Endothelial cell of umbilical vein (primary cell): Measurements from ENCODE around the gene DIS3L2. TPM values are rescaled to one million over a fixed set of nuclear protein-coding genes. Genes with fewer than 3 reads are reported as not detected.

ENCODE experiments used
- BruUV-seq: library from RNA; stranded (reverse); fragments of 400-500 nt; replicated peaks from 2 replicates; lab custom pipeline; 2021; lab: Mats Ljungman, UMichigan
- CTCF ChIA-PET: fragments of 300-600, 350-600 bp; sonication (Branson Sonifier 250); formaldehyde crosslinking; loops from one replicate; lab custom pipeline; 2021; ENCODE audit warnings: antibody characterized with exemption, inconsistent platforms; lab: Charles Lee
- POLR2A ChIA-PET: fragments of 300-600, 350-600 bp; sonication (Branson Sonifier 250); formaldehyde crosslinking; loops from one replicate; lab custom pipeline; 2021; ENCODE audit warnings: antibody characterized with exemption, inconsistent platforms; lab: Charles Lee
- DNase-seq: peaks from one replicate; pipeline ENCODE4 v3.0.0-alpha.2; 2011; ENCODE audit warnings: low read depth, low spot score
- FAIRE-seq: peaks from 2 replicates; lab custom pipeline; 2011; peaks lifted over from hg19 to GRCh38; lab: Jason Lieb, UNC
- H2AFZ ChIP-seq: 2 replicates; pipeline ENCODE4 v1.6.0; 2012; ENCODE audit warnings: low read depth, low read length, control low read depth, inconsistent platforms
- H3K27ac ChIP-seq: 2 replicates; pipeline ENCODE4 v1.5.1; 2011; ENCODE audit warnings: low read depth, mild to moderate bottlenecking, control low read depth, low read length, moderate library complexity; ENCODE audit not compliant: insufficient read depth
- H3K27me3 ChIP-seq, 2 experiments: 2 replicates each; pipeline versions ENCODE4 v1.6.0 to v1.6.1; 2011; ENCODE audit warnings: low read length in 2 of 2, mixed read lengths in 1 of 2; ENCODE audit not compliant: control insufficient read depth in 2 of 2, insufficient read depth in 2 of 2
- H3K36me3 ChIP-seq, 2 experiments: 2 replicates in 1 of 2; 3 replicates in 1 of 2; pipeline ENCODE4 v1.5.1; 2011; ENCODE audit warnings: low read length in 2 of 2, mild to moderate bottlenecking in 1 of 2, moderate library complexity in 1 of 2; ENCODE audit not compliant: control insufficient read depth in 2 of 2, insufficient read depth in 2 of 2; ENCODE audit errors: extremely low read depth in 1 of 2
- H3K4me1 ChIP-seq: 3 replicates; pipeline ENCODE4 v1.5.1; 2011; ENCODE audit warnings: mild to moderate bottlenecking, low read length; ENCODE audit not compliant: control insufficient read depth, insufficient read depth; ENCODE audit errors: extremely low read depth
- H3K4me2 ChIP-seq: 2 replicates; pipeline ENCODE4 v1.6.1; 2011; ENCODE audit warnings: low read length, control low read depth, mixed read lengths; ENCODE audit not compliant: insufficient read depth
- H3K4me3 ChIP-seq, 3 experiments: fragments of 200-600 bp in 1 of 3; sonication (generic), shearing (Covaris generic) in 1 of 3; replicated peaks in 1 of 3; 2 replicates each; pipeline ENCODE4 v1.5.1; 2011 to 2016; ENCODE audit warnings: control low read depth in 3 of 3, low read length in 3 of 3, mild to moderate bottlenecking in 2 of 3, inconsistent platforms in 1 of 3, low read depth in 1 of 3, moderate library complexity in 1 of 3; ENCODE audit not compliant: insufficient read depth in 1 of 3
- H3K79me2 ChIP-seq: 2 replicates; pipeline ENCODE4 v1.6.0; 2012; ENCODE audit warnings: low read length, inconsistent platforms; ENCODE audit not compliant: control insufficient read depth, insufficient read depth
- H3K9ac ChIP-seq: replicated peaks from 2 replicates; pipeline ENCODE3; 2011; ENCODE audit warnings: low read length, control low read depth; ENCODE audit not compliant: insufficient read depth; ENCODE audit errors: extremely low read depth
- H3K9me1 ChIP-seq: replicated peaks from 3 replicates; pipeline ENCODE4 v1.6.0; 2011; ENCODE audit warnings: mild to moderate bottlenecking, low read length; ENCODE audit not compliant: control insufficient read depth, insufficient read depth; ENCODE audit errors: extremely low read depth
- H3K9me3 ChIP-seq: replicated peaks from 2 replicates; pipeline ENCODE4 v1.5.1; 2012; ENCODE audit warnings: low read length, inconsistent platforms; ENCODE audit not compliant: control insufficient read depth, insufficient read depth
- H4K20me1 ChIP-seq: replicated peaks from 2 replicates; pipeline ENCODE3; 2011; ENCODE audit warnings: mild to moderate bottlenecking, low read length; ENCODE audit not compliant: control insufficient read depth, insufficient read depth; ENCODE audit errors: extremely low read depth
- EZH2 ChIP-seq: IDR thresholded peaks from 2 replicates; pipeline ENCODE4 v1.6.1; 2012; ENCODE audit warnings: borderline replicate concordance, low read depth, mild to moderate bottlenecking, moderate library complexity, low read length, inconsistent platforms; ENCODE audit not compliant: severe bottlenecking
- FOS ChIP-seq: IDR thresholded peaks from 2 replicates; pipeline ENCODE4 v1.6.1; 2011; ENCODE audit warnings: mild to moderate bottlenecking, low read length, moderate library complexity, borderline replicate concordance; ENCODE audit not compliant: insufficient read depth
- GATA2 ChIP-seq: IDR thresholded peaks from 2 replicates; pipeline ENCODE4 v1.7.0; 2011; ENCODE audit warnings: low read depth, mild to moderate bottlenecking, moderate library complexity, mixed read lengths, low read length; ENCODE audit not compliant: insufficient read length, insufficient read depth
- JUN ChIP-seq: IDR thresholded peaks from 2 replicates; pipeline ENCODE4 v1.6.1; 2011; ENCODE audit warnings: borderline replicate concordance, low read depth; ENCODE audit not compliant: insufficient read length, insufficient read depth
- MYC ChIP-seq: IDR thresholded peaks from one replicate; pipeline ENCODE4 v1.6.1; 2011; ENCODE audit warnings: mild to moderate bottlenecking, low read depth, low read length
- POLR2A ChIP-seq: IDR thresholded peaks from 2 replicates; pipeline ENCODE4 v1.6.1; 2012; ENCODE audit warnings: low read depth, mild to moderate bottlenecking, control low read depth, low read length
- POLR2AphosphoS5 ChIP-seq: IDR thresholded peaks from 2 replicates; pipeline ENCODE4 v1.6.1; 2012; ENCODE audit warnings: low read depth, mild to moderate bottlenecking, control low read depth, low read length, moderate library complexity; ENCODE audit not compliant: insufficient read depth
- dilution Hi-C: fragments of 300-500 bp; cut with MboI; formaldehyde crosslinking; loops from one replicate; pipeline ENCODE4 v1.15.0; 2019; ENCODE audit warnings: low sequenced_read_pairs; ENCODE audit not compliant: extremely low pct_ligation_motif_present
- intact Hi-C: fragments of 100-400 bp; cut with micrococcal nuclease; formaldehyde crosslinking; loops from one replicate; pipeline ENCODE4 v1.10.0; 2022
- polyA plus RNA-seq, 4 experiments: library from polyadenylated mRNA; depleted of rRNA in 3 of 4; stranded (reverse) in 3 of 4; unstranded in 1 of 4; fragments of >200 nt; gene quantifications; 2 replicates each; pipeline versions ENCODE4 v1.2.1 to v1.2.3, GENCODE V29; 2011 to 2012; ENCODE audit warnings: missing spikeins in 1 of 4
- total RNA-seq: library from RNA; stranded (reverse); gene quantifications from 2 replicates; pipeline ENCODE4 v1.2.3, GENCODE V29; 2021
- TF ChIP-seq, protein P1 (sequence below), 2 donors: IDR thresholded peaks; 1 replicate in 1 of 2; 2 replicates in 1 of 2; pipeline ENCODE4 v1.5.1; 2011; ENCODE audit warnings: low read length in 2 of 2, mild to moderate bottlenecking in 2 of 2, moderate library complexity in 2 of 2, control low read depth in 1 of 2, inconsistent platforms in 1 of 2, low read depth in 1 of 2; ENCODE audit not compliant: insufficient read depth in 1 of 2; ENCODE audit errors: extremely low read depth in 1 of 2
- TF ChIP-seq, protein P2 (sequence below): IDR thresholded peaks from 2 replicates; pipeline ENCODE4 v1.6.1; 2011; ENCODE audit not compliant: insufficient read depth, insufficient read length

The DIS3L2 gene
- total and polyA plus RNA-seq, 2 donors (not counting 3 experiments of a cell fraction or from before 2014, with no cell fraction given), result 14.6 to 31.2 TPM

DNA sequence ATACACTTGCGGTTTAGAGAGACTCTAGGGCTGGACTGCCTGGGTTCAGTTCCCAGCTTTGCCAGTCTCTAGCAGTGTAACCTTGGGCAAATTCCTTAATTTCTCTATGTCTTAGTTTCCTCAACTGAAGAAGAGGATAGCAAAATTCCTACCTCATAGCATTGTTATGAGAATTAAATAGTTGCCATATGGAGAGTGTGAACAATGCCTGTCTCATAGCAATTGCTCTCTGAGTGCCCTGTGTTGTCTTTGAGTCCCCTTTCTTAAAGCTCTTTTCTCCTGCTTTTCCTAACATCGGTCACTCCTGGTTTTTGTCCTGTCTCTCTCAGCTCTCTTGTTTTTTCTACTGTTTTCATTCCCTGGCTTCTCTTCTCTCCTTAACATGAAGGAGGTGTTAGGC, 300.3 kb downstream of the DIS3L2 start:
- Histone ChIP-seq H3K9me1 (no peaks in the 10 kb centered on the region), H2AFZ (no peak overlapping the region), H3K27me3 (no peaks in the 10 kb centered on the region), H3K4me3 (no peak overlapping the region), H3K4me1 (peaks cover 22% of the 10 kb centered on the region), H3K79me2 (no peaks in the 10 kb centered on the region), H3K27ac (no peak overlapping the region), H3K9ac (no peak overlapping the region), H3K36me3 (peaks cover 0 to 2% of the 10 kb centered on the region in 2 experiments), H4K20me1 (peaks cover 4% of the 10 kb centered on the region), H3K4me2 (no peak overlapping the region), H3K9me3 (no peaks in the 10 kb centered on the region)
- DNase-seq (no peak), FAIRE-seq (no peak)
- no peak for TF ChIP-seq EZH2
- ChIA-PET POLR2A (no interaction called here), CTCF (interaction anchor here (1.1 kb wide), 1 partner anchor 24 kb away, joined by 3 read pairs; no protein-coding TSS in a partner anchor)
- dilution Hi-C loops, result no loop called here
- BruUV-seq, result no TSS peak
- intact Hi-C loops, result loop anchor here (2.0 kb wide), 2 partner anchors 31 to 39 kb away; no protein-coding TSS in a partner anchor

DNA sequence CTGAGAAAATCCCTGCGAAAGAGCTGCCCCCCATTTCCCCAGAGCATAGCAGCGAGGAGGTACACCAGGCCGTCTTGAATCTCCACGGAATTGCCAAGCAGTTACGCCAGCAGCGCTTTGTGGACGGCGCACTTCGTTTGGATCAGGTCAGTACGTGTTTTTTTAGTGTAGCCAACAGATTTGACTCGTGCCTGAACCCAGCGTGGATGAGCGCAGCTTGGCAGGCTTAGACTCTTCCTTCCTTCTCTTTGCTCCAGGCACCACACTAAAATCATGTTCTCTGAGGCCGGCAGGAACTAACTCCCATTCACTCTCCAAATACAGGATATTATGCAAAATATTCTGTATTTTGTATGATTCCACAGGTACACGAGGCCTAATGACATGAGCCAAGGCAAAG, 301.8 kb downstream of the DIS3L2 start:
- no peak overlapping the region for H3K4me2 ChIP-seq
- H3K27ac ChIP-seq, result no peak overlapping the region
- H4K20me1 ChIP-seq, result peaks cover 4% of the 10 kb centered on the region
- POLR2A ChIA-PET, result no interaction called here
- H3K4me1 ChIP-seq, result peaks cover 22% of the 10 kb centered on the region
- TF ChIP-seq MYC, result no peak
- no peak for TF ChIP-seq JUN
- TF ChIP-seq, protein P1, sequence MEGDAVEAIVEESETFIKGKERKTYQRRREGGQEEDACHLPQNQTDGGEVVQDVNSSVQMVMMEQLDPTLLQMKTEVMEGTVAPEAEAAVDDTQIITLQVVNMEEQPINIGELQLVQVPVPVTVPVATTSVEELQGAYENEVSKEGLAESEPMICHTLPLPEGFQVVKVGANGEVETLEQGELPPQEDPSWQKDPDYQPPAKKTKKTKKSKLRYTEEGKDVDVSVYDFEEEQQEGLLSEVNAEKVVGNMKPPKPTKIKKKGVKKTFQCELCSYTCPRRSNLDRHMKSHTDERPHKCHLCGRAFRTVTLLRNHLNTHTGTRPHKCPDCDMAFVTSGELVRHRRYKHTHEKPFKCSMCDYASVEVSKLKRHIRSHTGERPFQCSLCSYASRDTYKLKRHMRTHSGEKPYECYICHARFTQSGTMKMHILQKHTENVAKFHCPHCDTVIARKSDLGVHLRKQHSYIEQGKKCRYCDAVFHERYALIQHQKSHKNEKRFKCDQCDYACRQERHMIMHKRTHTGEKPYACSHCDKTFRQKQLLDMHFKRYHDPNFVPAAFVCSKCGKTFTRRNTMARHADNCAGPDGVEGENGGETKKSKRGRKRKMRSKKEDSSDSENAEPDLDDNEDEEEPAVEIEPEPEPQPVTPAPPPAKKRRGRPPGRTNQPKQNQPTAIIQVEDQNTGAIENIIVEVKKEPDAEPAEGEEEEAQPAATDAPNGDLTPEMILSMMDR (IDR thresholded peaks at IDR 0.05; ENCODE audit: extremely low read depth in 1 of 2, insufficient read depth in 1 of 2, low read depth in 1 of 2, low read length in 2 of 2), result no peak
- TF ChIP-seq, protein P2, sequence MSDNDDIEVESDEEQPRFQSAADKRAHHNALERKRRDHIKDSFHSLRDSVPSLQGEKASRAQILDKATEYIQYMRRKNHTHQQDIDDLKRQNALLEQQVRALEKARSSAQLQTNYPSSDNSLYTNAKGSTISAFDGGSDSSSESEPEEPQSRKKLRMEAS, result no peak
- TF ChIP-seq FOS, result no peak
- no peak for TF ChIP-seq GATA2
- TF ChIP-seq EZH2, result no peak
- no peak for TF ChIP-seq POLR2A
- TF ChIP-seq POLR2AphosphoS5, result no peak
- intact Hi-C loops (no loop called here), dilution Hi-C loops (no loop called here)
- H3K4me3 ChIP-seq, result no peak overlapping the region
- no peak overlapping the region for H2AFZ ChIP-seq
- DNase-seq (no peak), FAIRE-seq (no peak)
- H3K9me3 ChIP-seq, result no peaks in the 10 kb centered on the region
- BruUV-seq, result no TSS peak
- CTCF ChIA-PET, result interaction anchor here (0.5 kb wide), 1 partner anchor 383 kb away, joined by 3 read pairs; no protein-coding TSS in a partner anchor
- H3K27me3 ChIP-seq, result no peaks in the 10 kb centered on the region
- H3K36me3 ChIP-seq, result peaks cover 0 to 2% of the 10 kb centered on the region in 2 experiments
- H3K9me1 ChIP-seq, result no peaks in the 10 kb centered on the region
- H3K9ac ChIP-seq, result no peak overlapping the region
- H3K79me2 ChIP-seq, result no peaks in the 10 kb centered on the region
